Stimulated activated CD8-positive, alpha-beta memory T cell treated with anti-CD3 and anti-CD28 coated beads, Interleukin-12 subunit alpha, Interleukin-12 subunit beta, amount 100 ng/mL, for 24 hours (primary cell): ENCODE results near the gene VPS26C.

Experiments used
- DNase-seq: peaks from one replicate; pipeline ENCODE4 v3.0.0-alpha.2; 2020; ENCODE audit errors: extremely low read depth

The VPS26C gene

DNA sequence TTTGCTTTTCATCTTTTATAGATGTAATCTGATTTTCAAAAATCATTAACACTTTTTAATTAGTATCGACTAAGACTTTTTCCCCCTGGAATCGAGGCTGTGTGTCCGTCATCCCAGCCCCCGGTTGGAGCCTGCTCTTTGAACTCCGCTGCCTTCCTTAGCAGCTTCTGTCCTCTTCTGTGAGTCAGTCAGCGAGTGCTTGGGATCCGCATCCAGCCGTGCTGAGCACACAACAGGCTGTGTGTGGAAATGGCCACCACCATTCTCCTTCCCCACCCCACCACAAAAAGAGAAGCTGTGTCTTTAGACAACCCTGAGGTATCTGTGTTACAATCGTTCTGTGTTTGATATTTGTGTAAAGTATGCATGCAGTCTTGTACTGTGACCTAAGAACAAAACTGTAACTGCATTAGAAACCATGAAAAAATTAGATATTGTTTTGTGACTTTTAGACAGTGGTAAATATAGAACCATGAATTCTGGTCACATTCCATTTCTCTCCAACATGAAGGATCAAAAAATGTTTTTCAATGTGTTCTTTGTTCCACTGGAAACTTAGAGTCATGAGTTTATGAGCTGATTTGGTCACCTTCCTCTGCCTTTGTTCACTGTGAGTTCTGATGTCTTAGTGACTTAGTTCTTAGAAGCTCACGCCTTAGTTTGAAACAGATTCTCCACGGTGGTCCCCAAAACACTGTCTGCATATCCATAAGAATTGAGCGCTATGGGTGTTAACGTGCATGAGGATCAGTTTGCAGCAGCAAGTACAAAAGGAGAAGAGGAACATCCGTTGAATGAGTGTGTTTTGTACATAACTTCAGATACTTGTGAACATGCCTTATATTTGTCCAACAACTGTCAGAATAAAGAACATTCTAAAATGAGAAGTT, 64.7 kb downstream of the VPS26C start:
- no peak for DNase-seq

DNA sequence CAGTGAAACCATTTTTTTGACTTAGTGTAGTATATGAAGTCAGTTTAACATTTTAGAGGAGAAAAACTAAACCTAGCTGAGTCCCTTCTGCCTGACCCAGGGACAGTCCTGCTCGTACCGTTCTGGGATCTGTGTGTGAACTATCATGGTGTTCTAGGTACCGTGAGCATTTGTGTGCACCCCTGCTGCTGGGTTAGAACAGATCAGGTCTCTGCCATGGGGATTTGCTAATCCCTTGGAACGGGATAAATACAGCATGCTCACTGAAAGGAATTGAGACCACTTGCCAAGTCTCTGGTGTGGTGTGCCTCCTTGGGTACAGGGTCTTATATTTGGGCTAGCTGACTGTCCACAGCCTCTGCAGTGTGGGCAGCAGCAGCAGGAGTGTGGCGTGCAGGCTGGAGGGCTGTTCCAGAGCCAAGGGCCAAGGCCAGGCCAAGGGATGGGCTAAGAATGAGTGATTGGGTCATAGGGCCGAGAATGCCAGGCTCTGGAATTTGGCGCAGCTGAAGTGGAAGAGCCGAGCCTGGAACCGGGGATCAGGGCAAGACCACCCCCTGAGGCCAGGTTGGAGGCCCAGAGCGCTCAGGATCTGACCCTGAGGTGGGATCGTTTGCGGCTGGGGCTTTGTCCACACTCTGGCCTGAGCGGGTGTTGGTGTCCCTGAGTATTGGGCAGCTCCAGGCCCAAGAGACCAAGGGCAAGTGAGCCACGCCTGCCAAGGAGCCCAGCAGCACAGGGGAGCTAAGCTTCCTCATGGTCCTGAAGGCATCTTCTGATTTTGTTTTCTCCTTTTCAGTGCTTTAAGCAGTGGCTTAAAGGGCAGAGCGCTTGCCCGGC, 66.3 kb downstream of the VPS26C start:
- no peak for DNase-seq

DNA sequence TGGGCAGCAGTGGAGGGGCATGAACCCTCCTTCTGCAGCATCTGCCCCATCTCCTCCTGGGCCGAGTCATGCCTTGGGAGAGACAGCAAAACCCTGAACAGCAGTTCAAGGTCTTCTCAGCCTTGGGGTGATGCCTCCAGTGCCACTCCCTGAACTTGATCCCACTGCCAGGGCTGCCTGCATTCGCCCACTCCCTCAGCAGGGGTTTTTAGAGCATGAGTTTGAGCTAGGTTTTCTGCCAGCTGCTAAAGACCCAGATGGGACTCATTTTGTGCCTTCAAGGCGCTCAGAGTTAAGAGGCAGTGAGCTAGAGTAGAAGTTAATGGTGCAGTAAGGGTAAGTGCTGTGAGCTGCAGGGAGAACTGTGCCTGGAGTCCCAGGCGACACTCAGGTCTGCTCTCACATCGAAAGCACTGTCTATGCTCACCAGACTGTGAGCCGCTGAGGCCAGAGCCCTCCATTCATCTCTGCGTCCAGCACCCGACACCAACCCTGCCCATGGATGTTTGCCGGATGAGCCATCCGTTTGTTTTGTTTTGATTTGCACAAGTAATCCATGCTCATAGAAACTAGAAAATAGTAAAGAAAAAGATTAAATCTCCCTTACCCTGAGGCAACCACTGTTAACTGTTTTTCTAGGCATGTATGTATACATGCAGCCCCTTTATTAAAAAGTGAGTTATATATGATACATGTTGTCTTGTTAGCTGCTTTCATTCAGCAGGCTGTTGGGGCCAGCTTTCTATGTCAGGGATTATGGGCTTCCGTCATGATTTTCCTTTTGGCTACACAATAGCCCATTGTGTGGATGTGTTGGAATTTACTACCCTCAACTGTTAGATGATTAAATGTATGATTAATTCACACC, 67.8 kb downstream of the VPS26C start:
- DNase-seq = no peak

DNA sequence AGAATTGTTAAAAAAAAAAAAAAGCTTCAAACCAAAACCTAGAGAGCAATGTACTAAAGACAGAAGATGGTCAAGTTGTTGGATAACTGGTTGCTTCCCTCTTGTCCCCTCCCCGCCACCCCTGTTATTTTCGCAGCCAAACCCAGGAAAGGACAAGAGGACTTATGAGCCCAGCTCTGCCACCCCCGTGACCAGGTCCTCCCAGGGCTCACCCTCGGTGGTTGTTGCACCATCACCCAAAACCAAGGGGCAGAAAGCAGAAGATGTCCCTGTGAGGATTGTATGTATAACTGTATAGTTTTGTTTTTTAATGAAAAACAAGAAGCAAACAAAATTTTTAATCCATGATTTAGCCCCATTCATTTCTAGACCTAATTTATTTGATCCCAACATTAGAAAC, 69.4 kb downstream of the VPS26C start:
- no peak for DNase-seq

DNA sequence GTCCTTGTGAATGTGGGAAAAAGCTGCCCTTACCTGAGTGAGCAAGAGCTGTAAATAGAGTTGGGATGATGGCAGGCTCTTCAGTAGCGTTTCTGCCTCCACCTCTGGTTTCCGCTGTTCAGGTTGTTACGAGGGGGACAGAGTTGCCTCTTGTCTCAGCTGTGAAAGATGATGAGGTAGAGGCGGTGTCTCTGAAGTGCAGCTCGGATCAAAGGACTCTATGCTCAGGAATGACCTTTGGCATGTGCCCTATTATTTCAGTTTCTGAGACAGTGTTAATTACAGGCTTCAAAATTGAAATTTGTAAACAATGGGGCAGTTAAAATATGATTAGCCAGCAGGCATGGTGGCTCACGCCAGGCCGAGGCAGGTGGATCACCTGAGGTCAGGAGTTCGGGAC, 70.3 kb downstream of the VPS26C start:
- no peak for DNase-seq

DNA sequence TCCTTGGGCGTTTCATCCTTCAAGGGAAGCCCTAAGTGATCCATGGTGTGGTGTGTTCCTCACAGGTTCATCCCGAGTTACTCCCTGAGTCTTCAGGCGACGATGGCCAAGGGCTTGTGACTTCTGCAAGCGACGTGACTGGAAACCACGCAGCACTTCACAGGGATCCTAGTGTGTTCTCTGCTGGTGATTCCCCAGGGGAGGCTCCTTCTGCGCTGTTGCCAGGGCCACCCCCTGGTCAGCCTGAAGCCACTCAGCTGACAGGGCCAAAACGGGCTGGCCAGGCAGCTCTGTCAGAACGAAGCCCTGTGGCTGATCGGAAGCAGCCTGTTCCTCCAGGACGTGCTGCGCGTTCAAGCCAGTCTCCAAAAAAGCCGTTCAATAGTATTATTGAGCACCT, 71.5 kb downstream of the VPS26C start:
- DNase-seq = no peak

DNA sequence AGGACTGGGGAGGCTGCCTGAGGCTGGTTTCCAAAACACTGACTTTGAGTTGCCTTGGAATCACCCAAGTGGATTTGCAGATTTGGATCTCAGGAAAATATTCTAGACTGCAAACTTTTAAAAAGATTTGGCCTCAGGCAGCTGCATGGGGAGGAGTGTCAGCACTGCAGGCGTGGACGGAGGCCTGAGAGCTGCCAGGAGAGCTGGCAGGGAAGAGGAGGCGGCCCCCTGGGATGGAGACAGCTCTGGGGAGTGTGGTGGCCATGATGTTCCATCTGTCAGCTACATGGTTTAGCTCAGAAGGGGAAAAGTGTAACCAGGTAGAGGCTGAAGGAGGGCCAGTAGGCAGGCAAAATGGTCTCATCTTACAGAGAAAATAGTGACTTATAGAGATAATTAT, 72.1 kb downstream of the VPS26C start:
- DNase-seq = no peak

DNA sequence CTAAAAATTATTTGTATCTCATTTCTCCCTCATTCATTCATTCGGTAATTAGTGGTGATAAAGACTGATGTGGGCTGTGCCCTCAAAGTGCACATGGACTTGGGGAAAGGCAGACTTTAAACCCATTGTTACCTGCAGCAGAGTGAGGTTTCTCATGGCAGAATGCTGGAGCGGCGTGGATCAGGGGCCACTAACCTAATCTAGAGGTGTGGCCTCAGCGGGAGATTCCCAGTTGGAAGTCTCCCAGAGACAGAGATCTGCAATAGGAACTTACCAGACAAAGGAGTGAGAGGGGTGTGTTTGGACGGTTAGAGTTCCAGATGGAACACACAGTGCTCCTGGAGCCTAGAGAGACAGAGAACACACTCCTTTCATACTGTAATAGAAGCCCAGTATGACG, 73.5 kb downstream of the VPS26C start:
- no peak for DNase-seq

DNA sequence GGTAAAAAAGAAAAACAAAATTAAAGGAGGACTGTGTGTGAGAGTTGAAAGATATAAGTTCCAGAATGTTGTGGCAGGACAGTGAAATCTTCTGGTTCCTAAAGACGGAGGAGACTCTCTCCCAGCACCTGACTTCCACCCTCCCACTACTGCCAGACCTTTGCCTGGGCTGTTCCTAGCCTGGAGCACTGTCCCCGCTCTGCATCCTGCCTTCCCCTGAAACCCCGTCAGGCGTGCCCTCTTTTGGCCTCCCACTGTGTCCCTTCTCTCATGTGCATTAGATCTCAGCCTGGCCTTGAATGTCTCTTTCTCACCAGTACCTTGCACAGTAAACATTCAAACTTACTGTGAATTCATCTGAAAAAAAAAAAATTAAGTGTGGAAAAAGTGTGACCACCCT, 74.1 kb downstream of the VPS26C start:
- no peak for DNase-seq

DNA sequence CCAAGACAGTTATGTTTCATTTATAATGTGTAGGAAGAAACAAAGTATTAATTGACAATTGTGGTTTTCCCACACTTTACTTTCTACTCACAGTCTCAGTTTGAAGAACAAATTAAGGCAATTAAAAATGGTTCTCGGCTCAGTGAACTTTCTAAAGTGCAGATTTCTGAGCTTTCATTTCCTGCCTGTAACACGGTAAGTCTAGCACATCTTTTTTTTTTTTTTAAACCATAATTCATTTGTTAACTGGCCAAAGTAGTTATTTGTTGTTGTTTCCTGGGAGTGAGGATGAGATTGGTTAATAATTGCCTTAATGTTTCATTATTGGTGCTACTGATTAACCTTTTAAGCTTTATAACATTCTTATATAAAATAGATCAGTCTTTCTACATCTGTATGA, 75.1 kb downstream of the VPS26C start:
- DNase-seq = no peak

DNA sequence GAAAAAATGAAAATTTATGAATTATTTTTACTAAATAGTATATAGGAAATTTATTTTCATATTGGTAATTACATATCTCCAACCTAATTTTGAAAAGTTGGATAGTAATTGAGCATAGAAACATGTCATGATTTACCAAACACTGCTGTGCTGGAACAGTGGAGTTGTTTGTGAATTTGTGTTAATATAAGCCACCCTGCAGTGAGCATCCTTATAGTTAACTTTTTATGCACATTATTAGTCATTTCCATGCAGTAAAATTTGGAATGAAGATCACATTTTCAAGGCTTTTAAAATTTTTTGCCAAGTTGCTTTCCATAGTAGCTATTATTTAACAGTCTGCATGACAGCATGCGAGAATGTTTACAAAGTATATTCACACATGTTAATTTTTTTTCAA, 78.3 kb downstream of the VPS26C start:
- no peak for DNase-seq

DNA sequence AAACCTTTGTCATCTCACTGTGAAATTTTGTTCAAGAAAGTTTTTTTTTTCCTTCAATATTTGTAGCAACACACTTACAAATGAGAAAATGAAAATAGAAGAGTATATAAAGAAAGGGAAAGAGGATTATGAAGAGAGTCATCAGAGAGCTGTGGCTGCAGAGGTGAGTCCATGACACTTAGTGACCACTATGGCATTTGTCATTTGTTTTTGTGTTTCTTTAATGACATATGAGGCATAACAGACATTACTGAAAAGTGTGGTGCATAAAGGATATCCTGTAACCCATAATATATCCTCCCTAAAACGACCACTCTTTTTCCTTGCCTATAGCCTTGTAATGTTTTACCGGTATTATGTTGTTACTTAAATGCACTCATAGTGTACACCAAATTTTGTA, 80.2 kb downstream of the VPS26C start:
- no peak for DNase-seq

DNA sequence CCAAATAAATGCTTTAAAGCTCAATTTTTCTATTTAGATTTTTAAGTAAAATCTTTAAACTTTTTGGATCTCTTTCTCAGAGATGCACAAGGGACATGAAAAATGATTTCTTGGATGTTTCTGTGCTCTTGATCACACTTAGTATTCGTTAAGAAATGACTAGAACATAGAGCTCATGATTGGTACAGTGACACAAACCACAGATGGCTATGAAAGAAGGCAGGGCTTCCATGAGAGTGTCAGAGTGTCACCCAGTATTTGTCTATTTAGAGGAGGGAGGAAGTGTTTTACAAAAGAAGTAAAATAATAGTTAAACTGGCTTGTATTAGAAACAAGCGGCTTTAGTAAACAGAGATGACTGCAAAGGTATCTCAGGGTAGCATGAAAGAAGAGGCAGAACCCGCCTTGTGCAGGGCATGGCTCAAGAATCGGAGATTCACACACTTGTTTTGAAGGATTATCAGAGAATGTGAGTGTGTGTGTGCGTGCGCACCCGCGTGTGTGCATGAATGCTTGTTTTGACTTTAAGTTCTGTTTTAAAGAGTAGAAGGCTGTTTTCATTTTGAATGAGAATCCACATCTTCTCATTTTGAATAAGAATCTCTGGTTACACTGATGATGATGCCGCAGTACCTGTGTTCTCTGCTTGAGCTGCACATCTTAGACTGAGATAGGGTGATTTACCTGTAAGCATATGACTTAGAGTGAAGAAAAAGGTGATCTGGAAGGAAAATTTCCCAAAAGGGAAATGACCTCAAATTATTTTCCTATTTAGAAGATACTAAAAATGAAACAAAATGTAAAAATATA, 82.1 kb downstream of the VPS26C start:
- no peak for DNase-seq

DNA sequence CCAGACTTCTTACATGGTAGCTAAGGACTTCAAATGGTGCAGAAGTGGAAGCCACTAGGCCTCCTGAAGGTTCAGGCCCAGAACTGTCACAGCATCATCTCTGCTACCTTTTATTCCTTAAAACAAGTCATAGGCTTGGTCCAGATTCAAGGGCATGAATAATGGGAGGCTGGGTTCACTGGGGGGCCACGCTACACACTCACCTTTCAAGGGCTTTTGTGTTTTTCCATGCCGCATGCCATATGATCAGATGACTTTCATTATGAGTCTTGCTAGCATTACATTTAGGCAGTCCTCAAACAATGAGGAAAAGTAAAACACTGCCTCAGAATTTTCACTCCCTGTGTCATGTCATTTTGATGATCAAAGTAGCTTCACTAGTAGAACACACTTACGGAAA, 83.4 kb downstream of the VPS26C start:
- no peak for DNase-seq

DNA sequence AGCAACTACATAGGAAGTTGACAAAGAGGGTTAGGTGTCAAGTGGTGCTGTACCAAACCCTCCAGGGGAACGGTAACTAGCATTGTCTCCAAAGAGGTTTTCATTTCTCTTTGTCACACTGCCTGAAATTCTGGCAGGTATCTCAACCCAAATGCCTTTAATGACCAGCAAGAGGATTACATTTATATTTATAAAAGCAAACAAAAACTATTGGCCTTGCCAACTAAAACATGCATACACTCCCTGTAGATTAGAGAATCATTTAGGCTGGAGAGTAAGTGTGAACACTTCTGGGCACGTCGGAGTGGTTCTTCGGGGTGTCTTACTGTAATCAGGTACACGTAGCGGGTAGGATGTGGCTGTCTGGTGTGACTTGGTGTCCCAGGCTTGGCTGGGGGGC, 84.9 kb downstream of the VPS26C start:
- no peak for DNase-seq

DNA sequence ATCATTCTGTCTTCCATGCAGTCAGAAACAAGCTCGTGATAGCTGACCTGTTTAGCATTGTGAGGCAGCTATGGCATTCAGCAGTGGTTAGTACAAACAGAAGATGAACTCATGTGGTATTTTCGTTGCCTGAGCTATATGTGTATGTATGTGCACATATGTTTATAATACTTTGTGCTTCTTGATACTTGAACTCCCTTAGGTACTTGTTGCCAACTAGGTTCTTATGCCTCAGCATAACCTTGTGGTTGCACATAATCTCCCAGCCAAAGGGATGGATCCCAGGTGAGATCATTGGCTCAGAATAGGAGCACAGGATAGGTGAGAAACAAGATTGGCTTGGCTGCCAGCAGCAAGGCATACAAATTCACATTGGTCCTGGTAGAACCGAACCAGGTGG, 86.1 kb downstream of the VPS26C start:
- DNase-seq = no peak

DNA sequence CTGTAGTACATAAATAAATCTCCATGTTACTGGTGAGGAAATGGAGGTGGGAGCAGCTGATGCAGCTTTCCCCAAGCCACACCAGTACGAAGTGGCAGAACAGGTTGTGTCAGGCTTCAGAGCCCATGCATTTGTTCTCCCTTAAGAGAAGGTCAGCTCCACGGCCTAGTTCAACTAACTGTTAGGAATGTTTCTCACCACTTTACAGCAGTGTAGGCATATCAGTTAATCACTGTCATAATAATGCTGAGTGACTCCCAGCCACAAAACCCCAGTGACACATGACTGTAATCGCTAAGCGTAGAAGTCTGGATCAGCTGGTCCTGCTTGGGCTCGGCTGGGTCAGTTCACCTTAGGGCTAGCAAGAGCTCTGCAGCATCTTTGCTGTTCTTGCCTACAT, 90.4 kb downstream of the VPS26C start:
- no peak for DNase-seq
